Body of pancreas (tissue), 4 donors: ENCODE data around the gene SCUBE1.

Experiments
- CTCF ChIP-seq, 7 experiments: fragments of 450-650 bp in 4 of 7; fragments of 200-600 bp in 3 of 7; sonication (generic) in 3 of 7; IDR thresholded peaks; one replicate each; pipeline ENCODE4 v1.5.1; 2016 to 2019; ENCODE audit warnings: antibody characterized with exemption in 7 of 7
- POLR2A ChIP-seq, 3 donors: fragments of 450-650 bp; IDR thresholded peaks; one replicate each; pipeline ENCODE4 v1.6.1; 2016; ENCODE audit warnings: antibody characterized with exemption in 3 of 3, mild to moderate bottlenecking in 2 of 3

DNA sequence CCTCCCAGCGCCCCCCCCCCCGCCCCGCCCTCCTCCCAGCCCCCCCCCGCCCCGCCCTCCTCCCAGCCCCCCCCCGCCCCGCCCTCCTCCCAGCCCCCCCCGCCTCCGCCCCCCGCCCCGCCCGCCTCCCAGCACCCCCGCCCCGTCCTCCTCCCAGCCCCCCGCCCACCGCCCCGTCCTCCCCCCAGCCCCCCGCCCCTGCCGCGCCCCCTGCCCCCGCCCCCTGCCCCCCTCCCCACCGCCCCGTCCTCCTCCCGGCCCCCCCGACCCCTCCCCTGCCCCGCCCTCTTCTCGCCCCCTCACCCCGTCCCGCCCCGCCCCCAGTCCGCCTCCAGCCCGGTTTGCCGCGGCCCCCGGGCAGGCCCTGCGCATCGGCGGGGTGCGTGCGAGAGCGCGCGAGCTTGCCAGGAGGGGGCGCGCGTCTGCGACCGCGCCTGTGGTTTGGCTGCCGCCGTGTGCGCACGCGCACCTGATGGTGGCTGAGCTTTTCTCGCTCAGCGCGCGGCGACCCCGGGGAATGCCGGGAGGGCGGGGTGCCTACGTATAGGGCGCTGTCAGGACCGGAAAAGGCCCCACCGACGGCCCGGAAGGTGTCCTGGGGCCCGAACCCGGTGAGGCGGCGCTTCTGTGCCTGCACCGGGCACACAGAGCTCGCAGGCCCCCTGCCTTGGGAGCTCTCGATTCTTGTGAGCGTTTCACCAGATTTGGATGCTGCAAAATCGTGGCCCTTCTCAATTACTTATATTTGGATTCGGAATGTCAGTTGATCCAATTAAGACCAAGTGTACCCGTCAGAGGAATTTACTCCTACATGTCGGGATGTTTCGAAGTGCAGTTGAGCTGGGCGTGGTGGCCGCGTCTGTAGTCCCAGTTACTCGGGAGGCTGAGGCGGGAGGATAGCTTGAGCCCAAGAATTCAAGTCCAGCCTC lies 155.7 kb downstream of the SCUBE1 start:
- TF ChIP-seq POLR2A (IDR thresholded peaks at IDR 0.05) (peak in 2 of 3 donors; percentile 71 to 81), CTCF (IDR thresholded peaks at IDR 0.05) (peak; percentile 47 to 97 (median 79))
